GM21786 (cell line): ENCODE data around the gene PAK4.

Experiments
- ATAC-seq: cut with Tn5 transposase; IDR thresholded peaks from one replicate; pipeline ENCODE4 v1.9.1; 2021; ENCODE audit not compliant: unreplicated experiment

Gene PAK4

DNA sequence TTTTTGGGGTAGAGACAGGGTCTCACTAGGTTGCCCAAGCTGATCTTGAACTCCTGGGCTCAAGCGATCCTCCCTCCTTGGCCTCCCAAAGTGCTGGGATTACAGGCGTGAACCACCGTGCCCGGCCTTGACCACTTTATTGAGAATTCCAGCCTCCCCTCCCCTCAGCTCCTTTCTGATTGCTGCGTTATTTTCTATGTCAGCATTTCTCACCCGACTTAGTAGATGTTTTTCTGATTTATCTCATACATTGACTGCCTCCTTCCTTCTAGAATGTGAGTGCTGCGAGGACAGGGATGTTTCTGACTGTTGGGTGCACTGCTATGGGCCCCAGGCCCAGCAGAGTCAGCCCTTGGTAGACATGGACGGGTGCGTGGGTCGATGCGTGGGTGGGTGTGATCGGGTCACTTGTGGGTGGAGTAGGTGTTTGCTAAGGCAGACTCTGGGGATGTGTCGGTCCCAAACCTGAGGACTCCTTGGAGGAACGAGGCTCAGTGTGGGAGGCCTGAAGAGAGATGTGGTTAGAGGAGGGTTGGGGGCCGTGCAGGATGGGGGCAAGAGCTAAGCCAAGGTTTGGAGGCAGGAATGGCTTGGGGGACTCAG lies 37.0 kb downstream of the PAK4 start:
- no peak for ATAC-seq

DNA sequence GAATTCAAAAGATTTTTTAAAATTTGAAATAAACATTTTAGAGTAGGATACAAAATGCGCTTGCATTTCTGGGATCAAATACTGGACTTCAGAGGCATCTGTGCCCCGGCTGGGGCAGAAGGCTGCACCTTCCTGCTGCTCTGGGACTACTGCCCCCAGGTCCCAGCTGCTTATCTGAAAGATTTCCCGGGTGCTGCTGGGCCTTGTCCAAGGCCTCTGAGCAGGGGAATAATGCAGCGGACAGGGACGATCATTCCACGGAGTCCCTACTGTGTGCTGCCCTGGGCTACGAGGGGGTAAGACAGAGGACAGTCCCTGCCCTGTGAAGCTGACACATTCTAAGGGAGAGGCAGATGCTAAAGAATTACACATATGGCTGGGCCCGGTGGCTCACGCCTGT lies 38.0 kb downstream of the PAK4 start:
- no peak for ATAC-seq

DNA sequence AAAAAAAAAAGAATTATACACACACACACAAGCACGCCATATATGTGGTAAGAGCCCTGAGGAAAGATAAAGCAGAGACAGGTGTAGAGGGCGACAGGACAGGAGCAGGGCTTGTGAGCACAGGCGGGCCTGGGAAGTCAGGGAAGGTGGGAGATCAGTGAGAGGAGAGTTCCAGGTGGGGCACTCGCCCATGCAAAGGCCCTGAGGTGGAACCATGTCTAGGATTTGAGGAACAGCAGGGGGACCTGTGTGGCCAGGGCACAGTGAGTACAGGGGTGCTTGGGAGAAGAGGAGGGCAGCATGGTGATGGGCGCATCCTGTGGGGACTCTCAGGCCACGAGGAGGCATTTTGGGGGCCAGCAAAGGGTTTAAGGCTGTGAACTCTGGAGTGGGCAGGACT lies 38.7 kb downstream of the PAK4 start:
- no peak for ATAC-seq

DNA sequence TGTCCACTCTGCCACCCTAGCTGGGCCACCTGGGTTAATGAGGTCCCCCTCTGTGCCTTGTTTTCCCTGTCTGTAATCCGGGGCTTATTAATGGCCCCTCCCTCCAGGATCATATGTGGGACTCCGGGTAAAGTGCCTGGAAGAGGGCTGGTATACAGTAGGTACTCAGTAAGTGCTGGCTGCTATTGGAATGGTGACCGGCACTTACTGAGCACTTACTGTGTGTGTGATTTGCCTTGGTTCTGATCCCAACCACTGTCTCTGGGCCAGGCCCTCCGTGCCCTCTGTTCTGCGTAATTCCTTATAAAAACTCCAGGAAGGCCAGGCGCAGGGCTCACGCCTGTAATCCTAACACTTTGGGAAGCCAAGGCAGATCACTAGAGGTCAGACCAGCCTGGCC lies 40.3 kb downstream of the PAK4 start:
- no peak for ATAC-seq

DNA sequence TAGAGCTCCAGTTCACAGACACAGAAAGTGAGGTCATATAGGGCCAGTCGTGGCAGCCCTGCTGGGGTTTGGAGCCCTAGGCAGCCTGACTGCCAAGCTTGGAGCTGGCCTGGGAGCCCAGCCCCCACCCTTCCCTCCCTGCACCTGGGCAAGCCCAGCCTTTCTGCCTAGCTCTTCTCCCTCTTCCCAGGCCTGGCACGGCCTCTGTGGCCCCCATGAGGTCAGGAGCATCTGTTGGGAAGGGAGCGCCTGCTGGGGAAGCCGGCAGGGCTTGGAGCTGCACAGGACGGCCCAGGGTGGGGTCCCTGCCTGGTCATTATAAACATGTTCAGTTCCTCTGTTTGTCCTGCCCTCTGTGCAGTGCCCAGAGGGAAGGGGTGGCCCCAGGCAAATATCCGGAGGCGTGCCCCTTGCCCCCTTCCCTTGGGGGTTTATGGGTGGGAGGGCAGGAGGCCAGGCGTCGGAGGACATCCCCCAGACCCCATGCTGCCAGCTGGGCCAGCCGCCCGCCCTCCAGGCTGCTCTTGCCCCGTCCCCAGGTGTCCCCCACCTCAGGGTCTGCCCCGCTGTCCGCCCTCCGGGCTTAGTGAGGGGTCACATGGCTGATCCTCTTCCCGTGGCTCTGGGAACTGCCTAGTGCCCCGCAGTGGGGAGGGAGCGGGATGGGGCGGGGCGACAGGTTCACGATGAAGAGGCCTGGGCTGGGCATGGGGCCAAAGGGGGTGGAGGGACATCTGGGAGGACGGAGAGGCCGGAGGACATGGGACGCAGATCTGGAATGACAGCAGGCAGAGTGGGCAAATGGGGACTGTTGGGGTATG lies 41.2 kb downstream of the PAK4 start:
- no peak for ATAC-seq

DNA sequence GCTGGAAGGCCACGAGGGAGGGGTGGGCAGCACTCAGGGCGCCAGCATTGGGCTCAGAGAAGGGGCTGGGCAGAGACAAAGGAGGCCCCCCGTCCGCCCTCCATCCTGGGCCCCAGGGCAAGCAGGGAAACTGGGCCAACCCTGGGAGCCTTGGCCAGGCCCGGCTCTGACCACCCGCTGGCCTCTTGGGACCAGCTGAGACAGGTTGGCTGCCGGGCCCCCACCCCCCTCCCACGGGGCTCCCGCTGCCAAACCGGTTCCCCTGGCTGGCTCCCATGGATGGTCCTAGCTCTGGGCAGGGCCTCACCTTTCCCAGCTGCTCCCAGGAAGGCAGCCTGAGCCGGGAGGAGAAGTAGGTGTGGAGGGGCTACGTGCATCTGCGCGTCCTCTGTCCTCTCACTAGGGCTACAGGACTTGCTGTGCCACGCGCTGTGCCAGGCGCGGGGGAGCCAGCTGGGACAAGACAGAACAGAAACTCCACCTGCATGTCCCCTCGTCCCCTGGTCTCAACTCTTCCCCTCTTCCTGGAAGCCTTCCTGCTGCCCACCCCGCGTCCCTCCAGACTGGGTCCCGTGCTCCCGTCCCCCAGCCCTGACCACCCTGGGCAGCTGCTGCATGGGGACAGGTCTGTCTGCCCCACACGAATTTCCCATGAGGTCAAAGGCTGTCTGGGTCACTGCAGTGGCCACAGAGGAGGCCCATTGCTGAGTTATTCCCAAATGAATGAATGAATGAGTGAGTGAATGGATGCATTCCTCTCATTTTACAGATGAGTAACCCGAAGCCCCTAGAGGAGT lies 42.1 kb downstream of the PAK4 start:
- no peak for ATAC-seq

DNA sequence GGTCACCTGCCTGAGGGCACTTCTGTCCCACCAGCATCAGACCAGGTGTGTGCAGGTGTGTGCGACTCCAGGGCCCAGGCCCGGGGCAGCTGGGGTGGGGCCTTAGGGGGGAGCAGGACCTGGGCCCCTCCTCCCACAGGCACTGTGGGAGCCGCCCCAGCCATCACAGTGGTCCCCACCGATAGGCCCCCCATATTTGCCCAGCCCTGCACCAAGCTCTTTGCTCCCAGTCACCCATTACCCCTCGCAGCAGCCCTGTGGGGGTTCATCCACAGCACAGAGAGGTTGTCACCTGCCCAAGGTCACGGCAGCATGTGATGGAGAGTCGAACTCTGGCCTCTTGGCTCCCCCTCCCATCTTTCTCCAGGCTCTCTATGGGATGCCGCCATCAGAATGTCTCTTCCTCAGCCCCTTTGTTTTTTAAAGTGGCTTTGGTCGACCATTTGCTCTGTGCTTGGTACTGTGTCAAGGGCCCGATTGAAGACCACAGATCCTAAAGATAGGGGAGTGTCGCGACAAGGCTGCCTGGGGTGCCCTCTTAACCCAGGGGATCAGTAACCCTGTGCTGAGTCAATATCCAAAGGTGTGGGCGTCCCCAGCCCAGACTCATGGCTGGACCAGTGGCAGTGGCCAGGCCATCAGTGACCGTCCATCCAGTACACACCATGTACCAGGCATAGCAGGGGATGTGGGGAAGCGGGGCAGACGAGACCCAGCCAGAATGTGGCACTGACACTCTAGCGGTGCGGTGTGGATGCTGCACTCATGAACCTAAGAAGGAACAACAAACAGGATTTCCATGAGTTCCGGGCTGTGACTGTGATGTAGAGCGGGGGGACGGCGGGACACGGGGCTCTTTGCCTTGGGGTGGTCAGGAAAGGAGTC lies 42.9 kb downstream of the PAK4 start:
- no peak for ATAC-seq

DNA sequence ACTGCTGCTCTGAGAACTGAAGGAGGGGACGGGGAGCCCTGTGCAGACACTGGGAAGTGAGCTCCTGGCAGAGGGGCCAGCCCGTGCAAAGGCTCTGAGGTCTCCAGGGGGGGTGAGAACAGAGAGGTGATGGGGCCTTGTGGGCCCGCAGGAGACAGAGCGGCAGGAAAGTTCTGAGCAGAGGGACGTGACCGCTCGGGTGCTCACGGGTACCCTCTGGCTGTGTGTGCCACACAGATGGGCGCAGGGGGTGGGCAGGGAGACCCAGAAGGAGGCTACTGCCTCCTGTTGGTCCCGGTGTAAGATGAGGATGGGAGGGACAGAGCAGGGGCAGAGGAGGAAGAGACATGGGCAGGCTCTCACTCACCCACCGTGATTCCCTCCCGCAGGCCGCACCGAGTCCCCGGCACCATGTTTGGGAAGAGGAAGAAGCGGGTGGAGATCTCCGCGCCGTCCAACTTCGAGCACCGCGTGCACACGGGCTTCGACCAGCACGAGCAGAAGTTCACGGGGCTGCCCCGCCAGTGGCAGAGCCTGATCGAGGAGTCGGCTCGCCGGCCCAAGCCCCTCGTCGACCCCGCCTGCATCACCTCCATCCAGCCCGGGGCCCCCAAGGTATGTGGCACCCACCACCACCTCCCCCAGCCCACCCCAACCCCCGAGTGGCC lies 43.7 kb downstream of the PAK4 start:
- no peak for ATAC-seq

DNA sequence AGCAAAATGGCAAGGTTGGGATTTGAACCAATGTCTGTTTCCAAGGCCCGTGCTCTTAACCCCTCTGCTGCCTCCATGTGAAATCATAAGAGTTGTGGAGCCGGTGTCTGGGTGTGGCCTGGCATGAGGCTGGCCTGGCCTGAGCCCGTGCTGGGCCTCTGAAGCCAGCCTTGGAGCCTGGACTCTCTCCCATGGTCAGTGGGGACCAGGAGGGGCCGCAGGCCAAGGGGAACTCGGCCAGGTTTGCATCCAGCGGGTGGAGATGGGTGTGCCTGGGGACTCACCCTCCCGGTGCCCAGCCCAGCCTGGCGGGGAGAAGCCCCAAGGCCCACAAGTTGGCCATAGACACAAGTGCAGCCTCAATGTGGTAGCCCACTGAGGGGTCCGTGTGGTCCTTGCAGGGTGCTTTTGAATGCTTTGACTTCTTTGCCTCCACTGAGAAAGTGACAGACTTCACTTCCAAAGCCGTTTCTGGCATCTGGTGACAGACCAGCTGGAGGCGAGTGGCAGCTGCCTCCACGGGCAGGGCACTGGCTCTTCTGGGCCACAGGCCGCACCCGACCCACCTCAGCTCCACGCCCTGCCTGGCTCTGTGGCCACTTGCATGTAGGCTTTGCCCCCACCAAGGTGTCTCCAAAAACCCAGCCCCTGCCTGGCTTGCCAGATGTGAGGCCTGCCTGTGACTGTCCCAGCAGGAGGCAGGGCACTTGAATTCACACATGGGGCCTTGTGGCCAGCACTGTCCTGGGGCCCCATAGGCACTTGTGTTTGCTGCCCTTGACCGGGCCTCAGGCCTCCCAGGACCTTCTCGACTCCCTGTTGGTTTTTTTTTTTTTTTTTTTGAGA lies 45.0 kb downstream of the PAK4 start:
- no peak for ATAC-seq

DNA sequence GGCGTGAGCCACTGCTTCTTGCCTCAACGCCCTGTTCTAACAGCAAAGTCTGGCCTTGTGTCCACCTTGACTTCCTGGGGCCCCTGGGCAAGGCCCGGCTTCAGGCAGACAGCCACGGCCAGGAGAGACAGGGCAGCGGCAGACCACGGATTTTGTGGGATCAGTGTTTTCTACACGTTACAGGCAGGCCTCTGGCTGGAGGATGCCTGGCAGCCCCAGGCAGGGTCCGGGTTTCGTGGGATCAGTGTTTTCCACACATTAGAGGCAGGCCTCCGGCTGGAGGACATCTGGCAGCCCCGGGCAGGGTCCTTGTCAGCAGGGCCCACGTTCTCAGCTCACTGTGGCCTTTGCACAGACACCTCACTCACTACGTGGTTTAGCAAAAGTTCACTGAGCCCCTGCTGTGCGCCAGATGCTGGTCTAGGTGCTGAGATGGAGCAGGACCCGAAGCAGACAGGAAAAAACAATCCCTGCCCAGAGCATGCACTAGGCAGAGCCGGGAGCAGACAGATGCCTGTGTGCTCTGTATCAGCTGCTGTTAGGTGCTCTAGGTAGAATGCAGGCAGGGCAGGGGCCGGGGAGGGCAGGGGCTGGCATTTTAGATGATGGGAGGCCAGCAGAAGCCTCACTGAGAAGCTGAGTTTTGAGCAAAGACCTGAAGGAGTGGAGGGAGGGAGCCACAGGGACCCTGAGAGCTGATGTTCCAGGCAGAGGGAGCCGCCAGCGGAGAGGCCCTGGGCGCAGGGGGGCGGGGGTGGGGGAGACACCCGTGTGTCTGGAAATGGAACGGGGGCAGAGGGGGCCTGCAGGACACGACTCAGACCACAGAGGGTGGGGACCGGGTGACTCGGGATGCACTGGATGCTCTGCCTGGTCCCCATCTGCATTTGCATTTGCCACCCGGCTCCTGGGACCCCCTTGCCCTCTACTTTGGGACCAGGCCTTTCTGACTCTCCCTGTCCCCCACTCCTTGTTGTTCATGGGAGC lies 46.2 kb downstream of the PAK4 start:
- ATAC-seq = no peak

DNA sequence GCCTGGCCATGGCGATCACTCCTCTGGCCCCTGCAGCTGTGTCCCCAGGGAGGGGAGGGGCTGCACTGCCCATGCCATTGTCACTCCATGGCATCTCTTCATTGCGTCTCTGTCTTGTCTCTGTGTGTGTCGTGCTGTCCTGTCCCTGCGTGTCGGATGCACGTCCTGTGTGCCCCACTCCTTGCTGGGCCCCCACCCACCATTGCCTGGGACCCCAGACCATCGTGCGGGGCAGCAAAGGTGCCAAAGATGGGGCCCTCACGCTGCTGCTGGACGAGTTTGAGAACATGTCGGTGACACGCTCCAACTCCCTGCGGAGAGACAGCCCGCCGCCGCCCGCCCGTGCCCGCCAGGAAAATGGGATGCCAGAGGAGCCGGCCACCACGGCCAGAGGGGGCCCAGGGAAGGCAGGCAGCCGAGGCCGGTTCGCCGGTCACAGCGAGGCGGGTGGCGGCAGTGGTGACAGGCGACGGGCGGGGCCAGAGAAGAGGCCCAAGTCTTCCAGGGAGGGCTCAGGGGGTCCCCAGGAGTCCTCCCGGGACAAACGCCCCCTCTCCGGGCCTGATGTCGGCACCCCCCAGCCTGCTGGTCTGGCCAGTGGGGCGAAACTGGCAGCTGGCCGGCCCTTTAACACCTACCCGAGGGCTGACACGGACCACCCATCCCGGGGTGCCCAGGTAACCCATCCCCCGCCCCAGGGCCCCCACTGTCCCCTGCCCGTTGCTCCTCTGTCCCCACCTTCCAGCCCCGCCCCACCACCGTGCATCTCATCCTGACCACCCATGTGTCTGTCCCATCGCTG lies 47.3 kb downstream of the PAK4 start:
- ATAC-seq = no peak

DNA sequence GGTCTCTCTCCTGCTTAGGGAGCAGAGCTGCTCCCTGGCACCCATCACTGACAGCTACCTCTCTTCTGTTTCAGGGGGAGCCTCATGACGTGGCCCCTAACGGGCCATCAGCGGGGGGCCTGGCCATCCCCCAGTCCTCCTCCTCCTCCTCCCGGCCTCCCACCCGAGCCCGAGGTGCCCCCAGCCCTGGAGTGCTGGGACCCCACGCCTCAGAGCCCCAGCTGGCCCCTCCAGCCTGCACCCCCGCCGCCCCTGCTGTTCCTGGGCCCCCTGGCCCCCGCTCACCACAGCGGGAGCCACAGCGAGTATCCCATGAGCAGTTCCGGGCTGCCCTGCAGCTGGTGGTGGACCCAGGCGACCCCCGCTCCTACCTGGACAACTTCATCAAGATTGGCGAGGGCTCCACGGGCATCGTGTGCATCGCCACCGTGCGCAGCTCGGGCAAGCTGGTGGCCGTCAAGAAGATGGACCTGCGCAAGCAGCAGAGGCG lies 48.0 kb downstream of the PAK4 start:
- no peak for ATAC-seq

DNA sequence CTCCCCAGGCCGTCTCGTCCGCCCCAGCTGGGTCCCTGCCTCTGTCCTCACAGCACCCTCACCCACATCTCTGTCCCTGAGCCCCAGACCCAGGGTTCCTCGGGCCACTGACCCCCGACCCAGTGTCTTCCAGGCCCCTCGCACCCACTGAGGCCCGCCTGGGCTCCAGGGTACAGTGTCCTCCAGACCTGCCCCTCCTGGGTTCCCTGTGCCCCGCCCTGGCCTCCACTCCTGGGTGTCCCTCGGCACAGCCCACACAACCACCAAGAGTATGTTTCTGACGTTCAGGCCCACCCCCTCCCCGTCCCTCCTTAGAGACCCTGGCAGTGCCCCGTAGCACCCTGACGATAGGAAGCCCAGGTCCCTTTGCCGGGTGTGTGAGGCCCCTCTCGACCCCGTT lies 48.6 kb downstream of the PAK4 start:
- ATAC-seq = no peak

DNA sequence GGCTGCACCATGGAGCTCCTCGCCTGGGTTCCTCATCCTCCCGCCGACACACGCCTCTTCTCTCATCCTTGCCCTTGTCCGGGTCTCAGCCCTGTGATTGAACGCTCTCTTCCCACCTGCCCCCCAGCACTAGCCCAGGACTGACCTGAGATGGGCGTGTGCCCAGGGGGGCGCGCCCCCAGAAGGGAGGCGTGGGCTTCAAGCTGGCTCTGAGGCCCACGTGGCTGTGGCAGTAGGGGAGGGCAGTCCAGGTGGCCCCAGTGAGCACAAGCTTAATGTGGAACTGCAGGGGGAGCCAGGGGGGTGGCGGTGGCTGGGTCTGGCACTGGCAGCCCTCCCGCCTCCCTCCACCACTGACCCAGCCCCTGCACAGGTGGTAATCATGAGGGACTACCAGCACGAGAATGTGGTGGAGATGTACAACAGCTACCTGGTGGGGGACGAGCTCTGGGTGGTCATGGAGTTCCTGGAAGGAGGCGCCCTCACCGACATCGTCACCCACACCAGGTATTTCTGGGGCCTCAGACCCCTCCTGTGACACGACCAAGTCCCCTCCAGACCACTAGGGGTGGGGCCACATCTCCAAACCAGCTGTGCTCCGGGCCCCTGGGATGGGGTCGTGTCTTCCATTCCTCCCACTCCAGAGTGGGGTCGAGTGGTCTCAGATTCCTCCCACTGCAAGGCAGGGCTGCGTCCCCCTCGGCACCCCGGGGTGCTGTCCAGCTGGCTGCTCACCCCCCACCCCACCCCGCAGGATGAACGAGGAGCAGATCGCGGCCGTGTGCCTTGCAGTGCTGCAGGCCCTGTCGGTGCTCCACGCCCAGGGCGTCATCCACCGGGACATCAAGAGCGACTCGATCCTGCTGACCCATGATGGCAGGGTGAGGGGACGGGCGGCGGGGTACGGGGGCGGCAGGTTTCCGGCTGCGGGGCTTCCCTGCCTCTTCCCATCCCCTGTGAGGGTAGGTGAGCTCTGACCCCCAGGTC lies 49.3 kb downstream of the PAK4 start:
- ATAC-seq = no peak

DNA sequence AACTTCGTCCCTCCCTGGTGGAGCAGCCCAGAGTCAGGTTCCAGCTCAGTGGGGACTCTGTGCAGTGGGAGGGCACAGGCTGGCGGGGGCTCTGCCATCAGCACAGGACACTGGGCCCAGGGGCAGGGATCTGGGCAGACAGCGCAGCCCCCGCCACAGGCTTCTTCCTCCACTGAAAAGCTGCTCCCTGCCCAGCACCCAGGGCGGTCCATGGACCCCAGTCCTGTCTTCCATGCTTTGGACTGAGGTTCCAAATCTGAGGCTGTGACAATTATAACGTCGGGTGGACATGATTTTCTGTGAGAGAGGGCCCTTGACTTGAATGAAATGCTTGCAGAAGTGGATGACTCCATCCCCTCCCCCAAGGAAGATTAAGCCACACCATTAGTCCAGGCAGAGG lies 50.0 kb downstream of the PAK4 start:
- no peak for ATAC-seq

DNA sequence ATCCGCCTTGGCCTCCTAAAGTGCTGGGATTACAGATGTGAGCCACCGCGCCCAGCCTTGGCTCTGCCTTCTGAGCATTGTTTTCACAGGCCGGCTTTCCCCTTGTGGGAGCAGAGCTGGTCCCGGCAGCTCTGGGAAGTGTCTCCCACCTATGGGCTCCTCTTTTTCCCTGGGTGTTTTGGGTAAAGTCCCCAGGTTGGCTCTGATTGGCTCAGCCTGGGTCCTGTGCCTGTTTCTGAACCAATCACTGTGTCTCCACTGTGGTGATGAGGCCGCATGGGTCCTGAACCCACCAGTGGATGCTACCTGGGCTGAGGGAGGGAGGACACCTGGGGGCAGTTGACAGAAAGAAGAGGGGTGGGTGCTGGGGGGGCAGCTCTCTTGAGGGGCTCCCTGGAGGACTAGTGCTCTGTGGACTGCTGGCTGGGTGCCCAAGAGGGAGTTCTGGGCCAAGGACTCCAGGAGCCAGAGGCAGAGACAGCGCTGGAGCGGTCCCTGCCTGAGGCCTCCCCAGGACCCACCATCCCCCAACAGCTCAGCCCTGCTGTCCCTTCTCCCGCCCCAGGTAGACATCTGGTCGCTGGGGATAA lies 51.6 kb downstream of the PAK4 start:
- no peak for ATAC-seq
